ENCODE data around the gene DRC7. TPM values are rescaled to one million over a fixed set of nuclear protein-coding genes. Genes with fewer than 3 reads are reported as not detected.
A peak's percentile ranks its signal among the peaks of the same experiment; 100 is the strongest.

Gene DRC7
- total and polyA plus RNA-seq, 9 of the 15 experiments (the other 6 are each of a cell fraction or from before 2014, with no cell fraction given), result 0.04 to 0.33 (median 0.12) TPM; not detected in 3

DNA sequence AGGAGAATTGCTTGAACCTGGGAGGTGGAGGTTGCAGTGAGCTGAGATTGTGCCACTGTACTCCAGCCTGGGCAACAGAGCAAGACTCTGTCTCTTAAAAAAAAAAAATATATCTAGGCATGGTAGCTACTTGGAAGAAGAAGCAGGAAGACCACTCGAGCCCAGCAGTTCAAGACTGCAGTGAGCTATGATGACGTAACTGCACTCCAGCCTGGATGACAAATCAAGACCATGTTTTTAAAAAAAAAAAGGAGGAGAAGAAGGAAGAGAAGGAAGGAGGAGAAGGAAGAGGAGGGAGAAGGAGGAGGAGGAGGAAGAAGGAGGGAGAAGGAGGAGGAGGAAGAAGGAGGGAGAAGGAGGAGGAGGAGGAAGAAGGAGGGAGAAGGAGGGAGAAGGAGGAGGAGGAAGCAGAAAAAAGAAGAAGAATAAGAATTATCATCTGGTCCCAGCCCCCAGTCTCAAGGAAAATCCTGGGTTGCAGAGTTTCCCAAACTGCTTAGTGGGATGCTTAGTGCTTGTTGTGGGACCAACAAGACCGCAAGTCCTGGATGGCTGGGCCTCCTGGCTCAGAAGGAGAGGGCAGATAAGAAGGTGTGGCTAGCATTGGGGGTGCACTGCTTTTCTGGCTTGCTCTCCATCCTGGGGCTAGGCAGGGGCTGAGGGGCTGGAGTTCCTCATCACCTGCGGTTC lies 3.7 kb upstream of the DRC7 start (continued):
- TF ChIP-seq, protein P1, sequence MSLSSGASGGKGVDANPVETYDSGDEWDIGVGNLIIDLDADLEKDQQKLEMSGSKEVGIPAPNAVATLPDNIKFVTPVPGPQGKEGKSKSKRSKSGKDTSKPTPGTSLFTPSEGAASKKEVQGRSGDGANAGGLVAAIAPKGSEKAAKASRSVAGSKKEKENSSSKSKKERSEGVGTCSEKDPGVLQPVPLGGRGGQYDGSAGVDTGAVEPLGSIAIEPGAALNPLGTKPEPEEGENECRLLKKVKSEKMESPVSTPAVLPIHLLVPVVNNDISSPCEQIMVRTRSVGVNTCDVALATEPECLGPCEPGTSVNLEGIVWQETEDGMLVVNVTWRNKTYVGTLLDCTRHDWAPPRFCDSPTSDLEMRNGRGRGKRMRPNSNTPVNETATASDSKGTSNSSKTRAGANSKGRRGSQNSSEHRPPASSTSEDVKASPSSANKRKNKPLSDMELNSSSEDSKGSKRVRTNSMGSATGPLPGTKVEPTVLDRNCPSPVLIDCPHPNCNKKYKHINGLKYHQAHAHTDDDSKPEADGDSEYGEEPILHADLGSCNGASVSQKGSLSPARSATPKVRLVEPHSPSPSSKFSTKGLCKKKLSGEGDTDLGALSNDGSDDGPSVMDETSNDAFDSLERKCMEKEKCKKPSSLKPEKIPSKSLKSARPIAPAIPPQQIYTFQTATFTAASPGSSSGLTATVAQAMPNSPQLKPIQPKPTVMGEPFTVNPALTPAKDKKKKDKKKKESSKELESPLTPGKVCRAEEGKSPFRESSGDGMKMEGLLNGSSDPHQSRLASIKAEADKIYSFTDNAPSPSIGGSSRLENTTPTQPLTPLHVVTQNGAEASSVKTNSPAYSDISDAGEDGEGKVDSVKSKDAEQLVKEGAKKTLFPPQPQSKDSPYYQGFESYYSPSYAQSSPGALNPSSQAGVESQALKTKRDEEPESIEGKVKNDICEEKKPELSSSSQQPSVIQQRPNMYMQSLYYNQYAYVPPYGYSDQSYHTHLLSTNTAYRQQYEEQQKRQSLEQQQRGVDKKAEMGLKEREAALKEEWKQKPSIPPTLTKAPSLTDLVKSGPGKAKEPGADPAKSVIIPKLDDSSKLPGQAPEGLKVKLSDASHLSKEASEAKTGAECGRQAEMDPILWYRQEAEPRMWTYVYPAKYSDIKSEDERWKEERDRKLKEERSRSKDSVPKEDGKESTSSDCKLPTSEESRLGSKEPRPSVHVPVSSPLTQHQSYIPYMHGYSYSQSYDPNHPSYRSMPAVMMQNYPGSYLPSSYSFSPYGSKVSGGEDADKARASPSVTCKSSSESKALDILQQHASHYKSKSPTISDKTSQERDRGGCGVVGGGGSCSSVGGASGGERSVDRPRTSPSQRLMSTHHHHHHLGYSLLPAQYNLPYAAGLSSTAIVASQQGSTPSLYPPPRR (CRISPR knock-in tag; IDR thresholded peaks at IDR 0.05; ENCODE audit: borderline replicate concordance), result peak; percentile 66; the same call in 1 of the 2 replicates
- peak; percentile 70 for TF ChIP-seq EP300 (IDR thresholded peaks at IDR 0.05; ENCODE audit: low read length)
- TF ChIP-seq FOSL1 (tag; conservative IDR thresholded peaks at IDR 0.05), result peak; percentile 38; the same call in 1 of the 2 replicates
- TF ChIP-seq NCOR1 (IDR thresholded peaks at IDR 0.05), result peak; percentile 67
- peak; percentile 73 for TF ChIP-seq CBFA2T2 (conservative IDR thresholded peaks at IDR 0.05)
- TF ChIP-seq FOXM1 (IDR thresholded peaks at IDR 0.05; ENCODE audit: low read depth), result peak; percentile 52; the same call in 1 of the 2 replicates
- TF ChIP-seq FOXM1 (CRISPR knock-in tag; IDR thresholded peaks at IDR 0.05; ENCODE audit: low read depth), result no peak
- TF ChIP-seq, protein P2, sequence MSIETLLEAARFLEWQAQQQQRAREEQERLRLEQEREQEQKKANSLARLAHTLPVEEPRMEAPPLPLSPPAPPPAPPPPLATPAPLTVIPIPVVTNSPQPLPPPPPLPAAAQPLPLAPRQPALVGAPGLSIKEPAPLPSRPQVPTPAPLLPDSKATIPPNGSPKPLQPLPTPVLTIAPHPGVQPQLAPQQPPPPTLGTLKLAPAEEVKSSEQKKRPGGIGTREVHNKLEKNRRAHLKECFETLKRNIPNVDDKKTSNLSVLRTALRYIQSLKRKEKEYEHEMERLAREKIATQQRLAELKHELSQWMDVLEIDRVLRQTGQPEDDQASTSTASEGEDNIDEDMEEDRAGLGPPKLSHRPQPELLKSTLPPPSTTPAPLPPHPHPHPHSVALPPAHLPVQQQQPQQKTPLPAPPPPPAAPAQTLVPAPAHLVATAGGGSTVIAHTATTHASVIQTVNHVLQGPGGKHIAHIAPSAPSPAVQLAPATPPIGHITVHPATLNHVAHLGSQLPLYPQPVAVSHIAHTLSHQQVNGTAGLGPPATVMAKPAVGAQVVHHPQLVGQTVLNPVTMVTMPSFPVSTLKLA (conservative IDR thresholded peaks at IDR 0.05), result peak in 1 of 2 experiments; percentile 33; a peak in 1 of 4 replicates
- TF ChIP-seq NFATC3 (IDR thresholded peaks at IDR 0.05), result 0 out of 2 replicates have a peak, but pooled peaks have one; percentile 32
- TF ChIP-seq ZNF316 (IDR thresholded peaks at IDR 0.05), result 0 out of 2 replicates have a peak, but pooled peaks have one; percentile 4
- peak; percentile 88 for TF ChIP-seq ARID1B (IDR thresholded peaks at IDR 0.05)
- TF ChIP-seq NRF1 (conservative IDR thresholded peaks at IDR 0.05 in 1 of 2, IDR thresholded peaks at IDR 0.05 in 1 of 2), result no peak
- 0 out of 2 replicates have a peak, but pooled peaks have one; percentile 44 for TF ChIP-seq ZBTB17 (CRISPR knock-in tag; IDR thresholded peaks at IDR 0.05)
- TF ChIP-seq ATF7 (IDR thresholded peaks at IDR 0.05), result peak; percentile 72
- TF ChIP-seq, protein P3, sequence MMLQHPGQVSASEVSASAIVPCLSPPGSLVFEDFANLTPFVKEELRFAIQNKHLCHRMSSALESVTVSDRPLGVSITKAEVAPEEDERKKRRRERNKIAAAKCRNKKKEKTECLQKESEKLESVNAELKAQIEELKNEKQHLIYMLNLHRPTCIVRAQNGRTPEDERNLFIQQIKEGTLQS (IDR thresholded peaks at IDR 0.05), result peak; percentile 94
- TF ChIP-seq, protein P3 (CRISPR knock-in tag; conservative IDR thresholded peaks at IDR 0.05), result no peak
- TF ChIP-seq CEBPG (CRISPR knock-in tag; IDR thresholded peaks at IDR 0.05), result 0 out of 2 replicates have a peak, but pooled peaks have one; percentile 13
- peak in 1 of 2 experiments; percentile 46; a peak in 2 of 4 replicates for TF ChIP-seq CEBPG (tag; conservative IDR thresholded peaks at IDR 0.05 in 1 of 2, IDR thresholded peaks at IDR 0.05 in 1 of 2)
- TF ChIP-seq NBN (IDR thresholded peaks at IDR 0.05; ENCODE audit: low read depth), result peak; percentile 62; the same call in 1 of the 2 replicates
